ENCODE measurements around the gene PPP1R14B.

Gene PPP1R14B

DNA sequence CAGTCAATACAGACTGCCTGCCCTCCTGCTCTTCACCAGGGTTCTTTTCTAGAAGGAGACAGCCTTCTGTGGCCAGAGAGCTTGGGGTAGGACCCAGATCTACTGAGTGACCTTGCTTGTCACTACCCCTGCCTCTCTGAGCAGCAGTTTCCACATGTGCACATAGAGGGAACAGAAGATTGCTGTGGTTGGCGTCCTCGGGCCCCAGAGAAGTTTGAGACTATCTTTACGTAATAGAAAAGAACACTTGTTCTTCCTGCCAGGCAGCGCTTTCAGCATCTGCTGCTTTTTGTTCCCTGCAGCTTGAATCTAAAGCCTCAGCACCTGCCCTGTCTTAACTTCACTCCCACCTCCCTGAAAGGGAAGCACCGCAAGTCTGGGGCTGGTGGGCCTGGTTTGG is 7.7 kb downstream of the PPP1R14B start:
- H3K27me3 ChIP-seq (ENCODE audit: control insufficient read depth in 2 of 2, insufficient read depth in 2 of 2, low read length in 2 of 2), result no peaks in the 10 kb centered on the region
- H3K9ac ChIP-seq (ENCODE audit: low read depth in 1 of 2, low read length in 2 of 2), result peak overlapping the region; percentile 2 to 67
- no peaks in the 10 kb centered on the region for H3K9me3 ChIP-seq (ENCODE audit: control insufficient read depth in 2 of 2, low read length in 2 of 2)
- peaks cover 8 to 12% of the 10 kb centered on the region in 2 donors for H3K36me3 ChIP-seq (ENCODE audit: control insufficient read depth in 2 of 2, insufficient read depth in 2 of 2, low read length in 2 of 2)
- no peak overlapping the region for H3K4me3 ChIP-seq (ENCODE audit: low read length in 2 of 2)
- peak overlapping the region; percentile 82 to 100 for H3K27ac ChIP-seq (ENCODE audit: low read depth in 2 of 2, low read length in 2 of 2)
- H3K4me1 ChIP-seq (ENCODE audit: control insufficient read depth in 2 of 2, insufficient read depth in 2 of 2, low read length in 2 of 2), result peaks cover 58 to 61% of the 10 kb centered on the region in 2 donors

DNA sequence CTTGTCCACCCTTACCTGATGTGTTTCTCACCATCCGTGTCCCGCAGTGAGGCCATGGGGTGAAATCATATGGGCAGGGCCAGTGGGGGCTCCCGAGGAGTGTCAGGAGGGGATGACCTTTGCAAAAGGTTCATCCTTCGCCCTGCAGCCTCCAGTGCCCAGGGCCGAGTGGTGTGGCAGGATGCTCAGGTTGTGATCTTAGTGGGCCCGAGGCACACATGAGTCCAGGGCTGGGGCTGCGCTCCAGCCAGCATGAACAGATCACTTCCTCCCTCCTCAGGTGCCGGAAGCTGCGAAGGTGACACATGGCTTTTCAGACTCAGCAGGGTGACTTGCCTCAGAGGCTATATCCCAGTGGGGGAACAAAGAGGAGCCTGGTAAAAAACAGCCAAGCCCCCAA is 8.7 kb downstream of the PPP1R14B start:
- peaks cover 2 to 5% of the 10 kb centered on the region in 2 donors for H3K36me3 ChIP-seq (ENCODE audit: control insufficient read depth in 2 of 2, insufficient read depth in 2 of 2, low read length in 2 of 2)
- peak overlapping the region; percentile 9 to 67 for H3K9ac ChIP-seq (ENCODE audit: low read depth in 1 of 2, low read length in 2 of 2)
- peaks cover 59 to 62% of the 10 kb centered on the region in 2 donors for H3K4me1 ChIP-seq (ENCODE audit: control insufficient read depth in 2 of 2, insufficient read depth in 2 of 2, low read length in 2 of 2)
- H3K9me3 ChIP-seq (ENCODE audit: control insufficient read depth in 2 of 2, low read length in 2 of 2), result no peaks in the 10 kb centered on the region
- peak overlapping the region; percentile 27 for H3K4me3 ChIP-seq (ENCODE audit: low read length in 2 of 2)
- H3K27ac ChIP-seq (ENCODE audit: low read depth in 2 of 2, low read length in 2 of 2), result peak overlapping the region; percentile 82 to 100
- no peaks in the 10 kb centered on the region for H3K27me3 ChIP-seq (ENCODE audit: control insufficient read depth in 2 of 2, insufficient read depth in 2 of 2, low read length in 2 of 2)

DNA sequence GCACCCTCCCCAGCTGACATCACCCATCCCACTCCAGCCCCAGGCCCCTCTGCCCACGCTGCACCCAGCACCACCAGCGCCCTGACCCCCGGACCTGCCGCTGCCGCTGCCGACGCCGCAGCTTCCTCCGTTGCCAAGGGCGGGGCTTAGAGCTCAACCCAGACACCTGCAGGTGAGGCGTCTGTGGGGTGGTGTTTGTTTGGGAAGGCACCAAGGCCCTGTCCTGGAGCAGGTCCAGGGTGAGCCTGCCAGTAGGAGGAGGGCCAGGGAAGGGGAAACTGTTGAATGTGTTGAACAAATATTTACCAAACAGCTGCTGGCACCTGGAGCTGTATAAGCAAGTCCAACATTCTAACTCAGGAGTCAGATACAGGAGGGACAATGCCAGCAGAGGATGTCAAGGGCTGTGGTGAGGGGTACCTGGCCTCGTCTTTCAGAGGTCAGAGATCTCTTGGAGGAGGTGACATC is 9.2 kb downstream of the PPP1R14B start:
- Histone ChIP-seq H3K27me3 (ENCODE audit: control insufficient read depth in 2 of 2, insufficient read depth in 2 of 2, low read length in 2 of 2) (no peaks in the 10 kb centered on the region), H3K9me3 (ENCODE audit: control insufficient read depth in 2 of 2, low read length in 2 of 2) (no peaks in the 10 kb centered on the region), H3K9ac (ENCODE audit: low read depth in 1 of 2, low read length in 2 of 2) (peak overlapping the region in 1 of 2 donors; percentile 67), H3K4me3 (ENCODE audit: low read length in 2 of 2) (peak overlapping the region; percentile 27 to 49), H3K4me1 (ENCODE audit: control insufficient read depth in 2 of 2, insufficient read depth in 2 of 2, low read length in 2 of 2) (peaks cover 54 to 57% of the 10 kb centered on the region in 2 donors), H3K27ac (ENCODE audit: low read depth in 2 of 2, low read length in 2 of 2) (peak overlapping the region; percentile 82 to 100), H3K36me3 (ENCODE audit: control insufficient read depth in 2 of 2, insufficient read depth in 2 of 2, low read length in 2 of 2) (peaks cover 0 to 5% of the 10 kb centered on the region in 2 donors)

DNA sequence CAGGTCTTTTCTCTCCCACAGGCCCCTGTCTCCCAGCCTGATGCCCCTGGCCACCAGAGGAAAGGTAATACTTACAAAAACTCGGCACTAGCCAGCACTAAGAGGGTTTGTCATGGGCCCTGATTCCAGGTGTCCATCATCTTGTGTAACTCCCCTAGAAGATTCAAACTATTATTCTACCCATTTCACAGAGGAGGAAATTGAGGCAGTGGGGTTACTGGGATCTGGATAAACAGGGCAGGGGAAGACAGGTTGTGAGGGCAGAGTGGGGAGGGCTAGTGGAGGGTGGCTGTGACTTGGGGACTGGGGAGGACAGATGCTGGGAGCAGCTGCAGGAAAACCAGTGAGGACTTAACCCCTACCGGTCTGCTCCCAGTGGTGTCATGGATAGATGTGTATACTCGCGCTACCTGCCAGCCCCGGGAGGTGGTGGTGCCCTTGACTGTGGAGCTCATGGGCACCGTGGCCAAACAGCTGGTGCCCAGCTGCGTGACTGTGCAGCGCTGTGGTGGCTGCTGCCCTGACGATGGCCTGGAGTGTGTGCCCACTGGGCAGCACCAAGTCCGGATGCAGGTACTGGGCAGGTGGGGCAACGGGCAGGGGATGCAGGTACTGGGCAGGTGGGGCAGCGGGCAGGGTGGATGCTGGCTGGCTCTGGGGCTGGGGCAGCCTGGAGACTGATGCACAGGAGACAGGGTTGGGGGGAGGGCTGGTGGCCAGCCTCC is 11.1 kb downstream of the PPP1R14B start:
- peak overlapping the region; percentile 51 to 60 for H3K9ac ChIP-seq (ENCODE audit: low read depth in 1 of 2, low read length in 2 of 2)
- peaks cover 0 to 5% of the 10 kb centered on the region in 2 donors for H3K36me3 ChIP-seq (ENCODE audit: control insufficient read depth in 2 of 2, insufficient read depth in 2 of 2, low read length in 2 of 2)
- H3K27ac ChIP-seq (ENCODE audit: low read depth in 2 of 2, low read length in 2 of 2), result peak overlapping the region; percentile 61 to 77
- H3K4me1 ChIP-seq (ENCODE audit: control insufficient read depth in 2 of 2, insufficient read depth in 2 of 2, low read length in 2 of 2), result peaks cover 56 to 60% of the 10 kb centered on the region in 2 donors
- H3K27me3 ChIP-seq (ENCODE audit: control insufficient read depth in 2 of 2, insufficient read depth in 2 of 2, low read length in 2 of 2), result no peaks in the 10 kb centered on the region
- H3K9me3 ChIP-seq (ENCODE audit: control insufficient read depth in 2 of 2, low read length in 2 of 2), result no peaks in the 10 kb centered on the region
- H3K4me3 ChIP-seq (ENCODE audit: low read length in 2 of 2), result peak overlapping the region; percentile 60 to 74

DNA sequence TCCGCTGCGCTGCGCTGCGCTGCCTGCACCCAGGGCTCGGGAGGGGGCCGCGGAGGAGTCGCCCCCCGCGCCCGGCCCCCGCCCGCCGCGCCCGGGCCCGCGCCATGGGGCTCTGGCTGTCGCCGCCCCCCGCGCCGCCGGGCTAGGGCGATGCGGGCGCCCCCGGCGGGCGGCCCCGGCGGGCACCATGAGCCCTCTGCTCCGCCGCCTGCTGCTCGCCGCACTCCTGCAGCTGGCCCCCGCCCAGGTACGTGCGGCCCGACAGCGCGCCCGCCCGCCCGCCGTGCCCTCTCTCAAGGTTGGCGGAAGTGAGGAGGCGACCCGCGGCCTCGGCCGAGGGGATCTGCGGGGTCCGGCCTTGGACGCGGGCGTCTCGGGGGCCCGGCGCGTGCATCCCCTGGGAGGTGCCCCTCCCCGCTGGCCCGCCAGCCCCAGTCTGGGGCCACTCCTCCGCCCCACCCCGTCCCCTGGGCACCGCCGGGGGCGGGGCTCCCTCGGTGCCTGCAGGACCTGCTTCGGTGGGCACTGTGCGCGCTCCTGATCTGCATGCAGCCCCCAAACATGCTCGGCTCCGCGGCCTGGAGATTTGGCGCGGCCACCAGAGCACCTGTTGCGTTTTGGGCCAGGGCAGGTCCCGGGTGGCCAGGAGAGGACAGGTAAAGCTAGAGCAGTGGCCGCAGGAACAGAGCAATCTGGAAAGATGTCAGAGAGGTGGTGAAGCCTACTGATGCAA is 11.9 kb downstream of the PPP1R14B start:
- Histone ChIP-seq H3K4me3 (ENCODE audit: low read length in 2 of 2) (peak overlapping the region; percentile 60 to 74), H3K27ac (ENCODE audit: low read depth in 2 of 2, low read length in 2 of 2) (peak overlapping the region; percentile 61 to 77), H3K9ac (ENCODE audit: low read depth in 1 of 2, low read length in 2 of 2) (peak overlapping the region; percentile 51 to 60), H3K36me3 (ENCODE audit: control insufficient read depth in 2 of 2, insufficient read depth in 2 of 2, low read length in 2 of 2) (peaks cover 0 to 5% of the 10 kb centered on the region in 2 donors), H3K4me1 (ENCODE audit: control insufficient read depth in 2 of 2, insufficient read depth in 2 of 2, low read length in 2 of 2) (peaks cover 54 to 55% of the 10 kb centered on the region in 2 donors), H3K9me3 (ENCODE audit: control insufficient read depth in 2 of 2, low read length in 2 of 2) (no peaks in the 10 kb centered on the region), H3K27me3 (ENCODE audit: control insufficient read depth in 2 of 2, insufficient read depth in 2 of 2, low read length in 2 of 2) (no peaks in the 10 kb centered on the region)

DNA sequence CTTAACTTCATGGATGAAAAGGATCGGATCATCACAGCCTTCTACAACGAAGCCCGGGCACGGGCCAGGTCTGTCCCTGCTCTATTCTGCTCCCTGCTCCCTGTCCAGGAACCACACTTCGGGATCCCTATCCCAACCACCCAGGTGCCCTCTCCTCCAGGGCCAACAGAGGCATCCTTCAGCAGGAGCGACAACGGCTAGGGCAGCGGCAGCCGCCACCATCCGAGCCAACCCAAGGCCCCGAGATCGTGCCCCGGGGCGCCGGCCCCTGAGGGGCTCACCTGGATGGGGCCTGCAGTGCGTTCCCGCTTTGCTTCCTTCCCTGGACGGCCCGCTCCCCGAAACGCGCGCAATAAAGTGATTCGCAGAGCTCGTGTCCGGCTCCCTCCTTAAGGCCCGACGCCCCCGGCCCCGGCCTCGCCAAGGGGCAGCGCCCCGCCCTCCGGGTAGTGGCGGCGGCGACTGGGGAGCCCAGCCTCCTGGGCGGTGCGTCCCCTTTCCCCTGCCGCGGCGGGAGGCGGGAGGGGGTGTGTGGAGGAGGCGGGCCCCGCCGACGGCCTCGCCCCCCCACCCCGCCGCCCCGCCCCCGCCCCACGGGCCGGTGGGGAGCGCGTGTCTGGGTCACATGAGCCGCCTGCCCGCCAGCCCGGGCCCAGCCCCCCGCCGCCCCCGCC is 12.7 kb downstream of the PPP1R14B start, which contains the start of gene VEGFB:
Gene VEGFB (plus strand): TSS at position 672 of the 674 bp plus-strand sequence. CDS start 250 bp downstream, outside the sequence.
- Histone ChIP-seq H3K27me3 (ENCODE audit: control insufficient read depth in 2 of 2, insufficient read depth in 2 of 2, low read length in 2 of 2) (no peaks in the 10 kb centered on the region), H3K36me3 (ENCODE audit: control insufficient read depth in 2 of 2, insufficient read depth in 2 of 2, low read length in 2 of 2) (peaks cover 0 to 5% of the 10 kb centered on the region in 2 donors), H3K4me1 (ENCODE audit: control insufficient read depth in 2 of 2, insufficient read depth in 2 of 2, low read length in 2 of 2) (peaks cover 56% of the 10 kb centered on the region in 2 donors), H3K27ac (ENCODE audit: low read depth in 2 of 2, low read length in 2 of 2) (peak within 1 kb of the TSS; percentile 61 to 77), H3K9me3 (ENCODE audit: control insufficient read depth in 2 of 2, low read length in 2 of 2) (no peaks in the 10 kb centered on the region), H3K4me3 (ENCODE audit: low read length in 2 of 2) (peak within 1 kb of the TSS; percentile 60 to 74), H3K9ac (ENCODE audit: low read depth in 1 of 2, low read length in 2 of 2) (peak within 1 kb of the TSS; percentile 60 to 69)

DNA sequence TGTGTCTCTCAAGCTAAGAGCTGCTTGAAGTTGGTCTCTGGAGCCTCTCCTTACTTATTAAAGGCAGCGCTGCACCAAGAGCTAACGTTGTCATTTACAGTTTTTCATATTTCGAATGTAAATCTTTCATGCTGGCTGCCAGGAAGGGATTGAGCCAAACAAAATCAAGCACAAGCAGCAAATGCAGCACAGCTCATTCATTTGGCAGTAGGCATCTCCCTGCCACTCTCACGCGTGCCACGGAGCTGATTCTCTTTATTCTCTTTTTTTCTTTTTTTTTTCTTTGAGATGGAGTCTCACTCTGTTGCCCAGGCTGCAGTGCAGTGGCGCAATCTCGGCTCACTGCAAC is 13.8 kb downstream of the PPP1R14B start:
- Histone ChIP-seq H3K36me3 (ENCODE audit: control insufficient read depth in 2 of 2, insufficient read depth in 2 of 2, low read length in 2 of 2) (peaks cover 0 to 2% of the 10 kb centered on the region in 2 donors), H3K9ac (ENCODE audit: low read depth in 1 of 2, low read length in 2 of 2) (no peak overlapping the region), H3K4me3 (ENCODE audit: low read length in 2 of 2) (no peak overlapping the region), H3K9me3 (ENCODE audit: control insufficient read depth in 2 of 2, low read length in 2 of 2) (no peaks in the 10 kb centered on the region), H3K27ac (ENCODE audit: low read depth in 2 of 2, low read length in 2 of 2) (no peak overlapping the region), H3K4me1 (ENCODE audit: control insufficient read depth in 2 of 2, insufficient read depth in 2 of 2, low read length in 2 of 2) (peaks cover 46 to 48% of the 10 kb centered on the region in 2 donors), H3K27me3 (ENCODE audit: control insufficient read depth in 2 of 2, insufficient read depth in 2 of 2, low read length in 2 of 2) (no peaks in the 10 kb centered on the region)

DNA sequence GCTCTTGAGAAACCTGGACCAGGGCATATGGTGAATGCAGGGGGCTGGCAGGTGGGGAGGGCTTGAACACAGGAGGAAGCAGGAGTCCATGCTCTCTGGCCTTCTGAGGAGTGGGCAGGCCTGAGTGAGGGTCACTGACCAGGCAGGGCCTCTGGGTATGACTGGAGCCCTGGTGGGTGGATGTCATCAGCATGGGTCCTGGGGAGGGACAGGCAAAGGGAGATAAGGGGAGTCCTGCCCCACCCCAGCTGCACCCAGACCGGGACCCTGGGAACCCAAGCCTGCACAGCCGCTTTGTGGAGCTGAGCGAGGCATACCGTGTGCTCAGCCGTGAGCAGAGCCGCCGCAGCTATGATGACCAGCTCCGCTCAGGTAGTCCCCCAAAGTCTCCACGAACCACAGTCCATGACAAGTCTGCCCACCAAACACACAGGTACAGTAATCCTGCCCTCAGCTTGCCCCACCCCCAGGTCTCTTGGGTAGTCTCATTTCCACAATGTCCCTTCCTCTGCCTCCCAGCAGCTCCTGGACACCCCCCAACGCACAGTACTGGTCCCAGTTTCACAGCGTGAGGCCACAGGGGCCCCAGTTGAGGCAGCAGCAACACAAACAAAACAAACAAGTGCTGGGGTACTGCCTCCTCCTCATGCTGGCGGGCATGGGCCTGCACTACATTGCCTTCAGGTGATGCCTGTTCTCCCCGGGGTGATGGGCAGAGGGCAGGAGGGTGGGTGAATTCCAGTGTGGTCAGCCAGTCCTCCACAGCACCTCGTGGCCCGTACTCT is 14.4 kb downstream of the PPP1R14B start:
- H3K4me3 ChIP-seq (ENCODE audit: low read length in 2 of 2), result no peak overlapping the region
- H3K9me3 ChIP-seq (ENCODE audit: control insufficient read depth in 2 of 2, low read length in 2 of 2), result no peaks in the 10 kb centered on the region
- peak overlapping the region in 1 of 2 donors; percentile 41 for H3K9ac ChIP-seq (ENCODE audit: low read depth in 1 of 2, low read length in 2 of 2)
- H3K27me3 ChIP-seq (ENCODE audit: control insufficient read depth in 2 of 2, insufficient read depth in 2 of 2, low read length in 2 of 2), result no peaks in the 10 kb centered on the region
- peaks cover 44 to 49% of the 10 kb centered on the region in 2 donors for H3K4me1 ChIP-seq (ENCODE audit: control insufficient read depth in 2 of 2, insufficient read depth in 2 of 2, low read length in 2 of 2)
- no peaks in the 10 kb centered on the region for H3K36me3 ChIP-seq (ENCODE audit: control insufficient read depth in 2 of 2, insufficient read depth in 2 of 2, low read length in 2 of 2)
- no peak overlapping the region for H3K27ac ChIP-seq (ENCODE audit: low read depth in 2 of 2, low read length in 2 of 2)

DNA sequence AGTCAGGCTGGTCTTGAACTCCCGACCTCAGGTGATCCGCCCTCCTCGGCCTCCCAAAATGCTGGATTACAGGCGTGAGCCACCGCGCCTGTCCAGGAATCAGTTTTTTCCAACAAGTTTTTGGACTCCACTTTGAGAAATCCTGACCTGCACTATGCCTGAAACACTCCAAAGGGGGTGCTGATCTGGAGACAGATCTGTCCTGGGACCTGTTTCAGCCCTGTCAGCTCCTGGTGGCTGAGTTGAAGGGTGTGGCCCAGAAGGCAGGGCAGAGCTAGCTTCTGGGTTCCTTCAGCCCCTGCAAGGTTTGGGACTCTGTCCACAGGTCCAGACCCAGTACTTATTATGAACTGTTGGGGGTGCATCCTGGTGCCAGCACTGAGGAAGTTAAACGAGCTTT is 15.2 kb downstream of the PPP1R14B start:
- Histone ChIP-seq H3K4me1 (ENCODE audit: control insufficient read depth in 2 of 2, insufficient read depth in 2 of 2, low read length in 2 of 2) (peaks cover 48 to 52% of the 10 kb centered on the region in 2 donors), H3K9ac (ENCODE audit: low read depth in 1 of 2, low read length in 2 of 2) (peak overlapping the region in 1 of 2 donors; percentile 18), H3K36me3 (ENCODE audit: control insufficient read depth in 2 of 2, insufficient read depth in 2 of 2, low read length in 2 of 2) (no peaks in the 10 kb centered on the region), H3K9me3 (ENCODE audit: control insufficient read depth in 2 of 2, low read length in 2 of 2) (no peaks in the 10 kb centered on the region), H3K27me3 (ENCODE audit: control insufficient read depth in 2 of 2, insufficient read depth in 2 of 2, low read length in 2 of 2) (no peaks in the 10 kb centered on the region), H3K27ac (ENCODE audit: low read depth in 2 of 2, low read length in 2 of 2) (no peak overlapping the region), H3K4me3 (ENCODE audit: low read length in 2 of 2) (no peak overlapping the region)
